PC-9 (cell line): ENCODE measurements around the gene LRCH3. TPM values are rescaled to one million over a fixed set of nuclear protein-coding genes. Genes with fewer than 3 reads are reported as not detected.

Experiments
- BruUV-seq: library from RNA; stranded (reverse); fragments of 400-500 nt; replicated peaks from 2 replicates; lab custom pipeline; 2021; lab: Mats Ljungman, UMichigan
- CTCF ChIA-PET: fragments of 300-600 bp; sonication (Branson Sonifier 250); formaldehyde crosslinking; loops from one replicate; lab custom pipeline; 2022; ENCODE audit warnings: antibody characterized with exemption; lab: Charles Lee
- POLR2A ChIA-PET: fragments of 300-600 bp; sonication (Branson Sonifier 250); formaldehyde crosslinking; loops from one replicate; lab custom pipeline; 2022; ENCODE audit warnings: antibody characterized with exemption; ENCODE audit not compliant: unreplicated experiment; lab: Charles Lee
- DNase-seq, 2 experiments: peaks; one replicate each; pipeline versions ENCODE4 v3.0.0 to v3.0.0-alpha.2; 2015 to 2022; ENCODE audit warnings: mixed read lengths in 1 of 2
- H2AFZ ChIP-seq: fragments of 200-600 bp; sonication (generic); 2 replicates; pipeline ENCODE4 v1.8.1; 2017; ENCODE audit warnings: antibody characterized with exemption
- H3F3A ChIP-seq: fragments of 200-600 bp; sonication (generic); 2 replicates; pipeline ENCODE4 v1.8.1; 2017; ENCODE audit warnings: antibody characterized with exemption, mild to moderate bottlenecking, low read depth; ENCODE audit not compliant: insufficient read depth
- H3K27ac ChIP-seq: fragments of 200-600 bp; sonication (generic); 2 replicates; pipeline ENCODE4 v1.6.1; 2016; ENCODE audit warnings: mixed run types
- H3K27me3 ChIP-seq: fragments of 200-600 bp; sonication (generic); 2 replicates; pipeline ENCODE4 v1.6.1; 2016; ENCODE audit warnings: low read depth, mixed run types; ENCODE audit not compliant: insufficient read depth
- H3K36me3 ChIP-seq: fragments of 200-600 bp; sonication (generic); 2 replicates; pipeline ENCODE4 v1.6.1; 2016; ENCODE audit warnings: low read depth, mixed run types
- H3K4me1 ChIP-seq: fragments of 200-600 bp; sonication (generic); replicated peaks from 2 replicates; pipeline ENCODE4 v1.6.1; 2016; ENCODE audit warnings: mixed run types; ENCODE audit not compliant: insufficient read depth
- H3K4me2 ChIP-seq: fragments of 200-600 bp; sonication (generic); 2 replicates; pipeline ENCODE4 v1.6.1; 2017; ENCODE audit warnings: mixed run types
- H3K4me3 ChIP-seq: fragments of 200-600 bp; sonication (generic); 2 replicates; pipeline ENCODE4 v1.6.1; 2016; ENCODE audit warnings: mixed run types
- H3K79me2 ChIP-seq: fragments of 200-600 bp; sonication (generic); 2 replicates; pipeline ENCODE4 v1.6.1; 2017; ENCODE audit warnings: low read depth, mixed run types
- H3K9me2 ChIP-seq: fragments of 200-600 bp; sonication (generic); 2 replicates; pipeline ENCODE4 v1.8.1; 2017; ENCODE audit warnings: mild to moderate bottlenecking; ENCODE audit not compliant: insufficient read depth
- H3K9me3 ChIP-seq: fragments of 200-600 bp; sonication (generic); 2 replicates; pipeline ENCODE4 v1.8.1; 2016; ENCODE audit warnings: low read depth; ENCODE audit not compliant: insufficient read depth
- H4K20me1 ChIP-seq: fragments of 200-600 bp; sonication (generic); 2 replicates; pipeline ENCODE4 v1.8.1; 2017; ENCODE audit not compliant: insufficient read depth
- EZH2 ChIP-seq: fragments of 200-600 bp; sonication (generic); IDR thresholded peaks from 2 replicates; pipeline ENCODE4 v1.8.0; 2017; ENCODE audit warnings: antibody characterized with exemption, low read depth
- intact Hi-C: fragments of 100-400 bp; cut with micrococcal nuclease; formaldehyde crosslinking; loops from one replicate; pipeline ENCODE4 v1.10.0; 2022; ENCODE audit not compliant: unreplicated experiment
- total RNA-seq: library from RNA; stranded (reverse); gene quantifications from 2 replicates; pipeline ENCODE4 v1.2.3, GENCODE V29; 2021
- TF ChIP-seq, protein P1 (sequence below): fragments of 200-600 bp; sonication (generic); conservative IDR thresholded peaks from 2 replicates; pipeline ENCODE4 v1.6.1; 2017; ENCODE audit warnings: mixed run types, antibody characterized with exemption, mild to moderate bottlenecking, moderate library complexity

LRCH3 gene
- total RNA-seq, 1 experiment from 2014 or later = 51.9 TPM

DNA sequence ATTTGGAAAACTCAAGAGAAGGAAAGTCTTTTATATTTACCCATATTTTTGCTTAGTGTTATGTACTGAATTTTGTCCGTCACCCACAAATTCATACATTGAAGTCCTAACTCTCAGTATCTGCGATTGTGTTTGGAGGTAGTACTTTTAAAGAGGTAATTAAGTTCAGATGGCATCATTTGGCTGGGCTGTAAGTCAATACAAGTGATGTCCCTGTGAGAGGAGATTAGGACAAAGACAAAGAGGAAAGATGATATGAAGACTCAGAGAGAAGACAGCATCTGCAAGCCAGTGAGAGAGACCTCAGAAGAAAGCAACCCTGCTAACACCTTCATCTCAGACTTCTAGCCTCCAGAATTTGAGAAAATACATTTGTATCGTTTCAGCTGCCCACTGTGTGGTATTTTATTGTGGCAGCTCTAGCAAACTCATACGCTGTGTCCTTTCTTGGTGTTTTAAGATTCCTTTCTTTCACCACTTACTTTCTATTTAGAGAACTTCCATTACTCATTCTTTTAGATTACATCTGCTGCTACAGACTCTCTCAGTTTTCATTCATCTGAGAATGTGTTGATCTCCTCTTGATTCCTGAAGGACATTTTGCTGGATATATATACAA, 17.0 kb downstream of the LRCH3 start:
- no peaks in the 10 kb centered on the region; the same call in none of the 2 replicates for H3F3A ChIP-seq
- no peak for DNase-seq
- no peak overlapping the region for H3K4me3 ChIP-seq
- no TSS peak for BruUV-seq
- no peaks in the 10 kb centered on the region; the same call in 1 of the 2 replicates for H3K4me1 ChIP-seq
- TF ChIP-seq, protein P1, sequence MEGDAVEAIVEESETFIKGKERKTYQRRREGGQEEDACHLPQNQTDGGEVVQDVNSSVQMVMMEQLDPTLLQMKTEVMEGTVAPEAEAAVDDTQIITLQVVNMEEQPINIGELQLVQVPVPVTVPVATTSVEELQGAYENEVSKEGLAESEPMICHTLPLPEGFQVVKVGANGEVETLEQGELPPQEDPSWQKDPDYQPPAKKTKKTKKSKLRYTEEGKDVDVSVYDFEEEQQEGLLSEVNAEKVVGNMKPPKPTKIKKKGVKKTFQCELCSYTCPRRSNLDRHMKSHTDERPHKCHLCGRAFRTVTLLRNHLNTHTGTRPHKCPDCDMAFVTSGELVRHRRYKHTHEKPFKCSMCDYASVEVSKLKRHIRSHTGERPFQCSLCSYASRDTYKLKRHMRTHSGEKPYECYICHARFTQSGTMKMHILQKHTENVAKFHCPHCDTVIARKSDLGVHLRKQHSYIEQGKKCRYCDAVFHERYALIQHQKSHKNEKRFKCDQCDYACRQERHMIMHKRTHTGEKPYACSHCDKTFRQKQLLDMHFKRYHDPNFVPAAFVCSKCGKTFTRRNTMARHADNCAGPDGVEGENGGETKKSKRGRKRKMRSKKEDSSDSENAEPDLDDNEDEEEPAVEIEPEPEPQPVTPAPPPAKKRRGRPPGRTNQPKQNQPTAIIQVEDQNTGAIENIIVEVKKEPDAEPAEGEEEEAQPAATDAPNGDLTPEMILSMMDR = no peak
- TF ChIP-seq EZH2 = no peak
- ChIA-PET CTCF (no interaction called here), POLR2A (interaction anchor here (0.7 kb wide), 1 partner anchor 1441 kb away, joined by 4 read pairs; no protein-coding TSS in a partner anchor)
- H3K9me2 ChIP-seq = no peaks in the 10 kb centered on the region; the same call in 1 of the 2 replicates
- H2AFZ ChIP-seq = no peak overlapping the region
- peaks cover 28% of the 10 kb centered on the region for H4K20me1 ChIP-seq
- H3K27ac ChIP-seq = peak overlapping the region; percentile 3; the same call in 1 of the 2 replicates
- no peaks in the 10 kb centered on the region for H3K27me3 ChIP-seq
- H3K79me2 ChIP-seq = peaks cover 90% of the 10 kb centered on the region
- no peak overlapping the region for H3K4me2 ChIP-seq
- H3K36me3 ChIP-seq = peaks cover 7% of the 10 kb centered on the region; the same call in 1 of the 2 replicates
- intact Hi-C loops = no loop called here
- H3K9me3 ChIP-seq = no peaks in the 10 kb centered on the region

DNA sequence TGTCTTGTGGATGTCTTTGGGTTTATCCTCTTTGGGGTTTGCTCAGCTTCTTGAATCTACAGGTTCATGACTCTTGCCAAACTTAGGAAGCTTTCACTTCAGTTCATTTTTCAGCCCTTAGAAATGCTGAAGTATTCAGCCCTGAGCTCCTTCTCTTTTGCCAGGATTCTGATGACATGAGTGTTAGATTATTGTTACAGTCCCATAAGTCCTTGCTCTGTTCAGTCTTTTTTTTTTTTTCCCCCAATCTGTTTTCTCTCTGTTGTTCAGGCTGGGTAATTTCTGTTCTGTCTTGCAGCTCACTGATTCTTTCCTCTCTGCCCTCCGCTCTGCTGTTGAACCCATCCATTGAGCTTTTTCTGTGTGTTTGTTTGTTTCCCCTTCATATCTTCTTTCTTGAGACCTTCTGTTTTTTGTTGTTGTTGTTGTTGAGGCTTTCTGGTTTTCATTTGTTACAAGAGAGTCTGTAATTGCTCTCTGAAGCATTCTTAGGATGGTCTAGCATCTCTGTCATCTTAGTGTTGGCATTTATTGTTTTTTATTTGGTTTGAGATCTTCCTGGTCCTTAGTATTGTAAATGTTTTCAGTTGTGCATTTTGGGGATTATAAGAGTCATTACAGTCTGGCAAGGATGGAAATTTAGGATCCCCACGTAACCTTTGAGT, 18.4 kb downstream of the LRCH3 start:
- Histone ChIP-seq H3K4me2 (no peak overlapping the region), H3K79me2 (peaks cover 88% of the 10 kb centered on the region), H3F3A (no peaks in the 10 kb centered on the region; the same call in none of the 2 replicates), H3K9me2 (no peaks in the 10 kb centered on the region; the same call in 1 of the 2 replicates), H3K9me3 (no peaks in the 10 kb centered on the region), H4K20me1 (peaks cover 18% of the 10 kb centered on the region; the same call in 1 of the 2 replicates), H3K4me3 (no peak overlapping the region), H2AFZ (no peak overlapping the region), H3K36me3 (peaks cover 7% of the 10 kb centered on the region; the same call in 1 of the 2 replicates), H3K27ac (no peak overlapping the region), H3K4me1 (no peaks in the 10 kb centered on the region; the same call in 1 of the 2 replicates), H3K27me3 (no peaks in the 10 kb centered on the region)
- ChIA-PET CTCF (interaction anchor here (0.7 kb wide), 1 partner anchor 14 kb away, joined by 6 read pairs; no protein-coding TSS in a partner anchor), POLR2A (no interaction called here)
- DNase-seq = no peak
- intact Hi-C loops = no loop called here
- no peak for TF ChIP-seq EZH2
- TF ChIP-seq, protein P1 = no peak
- BruUV-seq = no TSS peak

DNA sequence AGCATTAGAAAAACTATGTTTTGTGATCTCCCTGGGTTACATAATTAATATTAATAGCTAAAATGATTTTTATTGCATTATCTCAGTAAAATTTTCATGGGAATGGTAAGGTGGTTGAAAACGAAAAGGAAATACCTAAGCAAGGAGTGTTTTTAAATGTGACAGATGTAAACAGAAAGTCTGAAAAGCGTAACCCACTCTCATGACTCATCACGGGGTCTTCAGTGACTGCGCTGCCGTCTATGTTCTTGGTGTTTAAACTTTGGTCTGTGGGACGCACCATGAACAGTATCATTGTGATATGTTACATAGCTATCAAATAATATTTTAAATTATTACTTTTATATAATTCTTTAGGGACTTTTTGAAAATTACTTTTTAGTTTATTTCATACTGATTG, 19.8 kb downstream of the LRCH3 start:
- TF ChIP-seq EZH2 = no peak
- TF ChIP-seq, protein P1 = no peak
- no peak overlapping the region for H2AFZ ChIP-seq
- no TSS peak for BruUV-seq
- ChIA-PET CTCF (no interaction called here), POLR2A (no interaction called here)
- H4K20me1 ChIP-seq = peaks cover 18% of the 10 kb centered on the region
- no peak overlapping the region for H3K27ac ChIP-seq
- no peak overlapping the region for H3K4me2 ChIP-seq
- no peaks in the 10 kb centered on the region for H3K27me3 ChIP-seq
- H3K79me2 ChIP-seq = peaks cover 82% of the 10 kb centered on the region
- intact Hi-C loops = no loop called here
- no peaks in the 10 kb centered on the region; the same call in 1 of the 2 replicates for H3K9me2 ChIP-seq
- H3F3A ChIP-seq = peaks cover 5% of the 10 kb centered on the region
- no peaks in the 10 kb centered on the region for H3K9me3 ChIP-seq
- H3K4me3 ChIP-seq = no peak overlapping the region
- H3K4me1 ChIP-seq = no peaks in the 10 kb centered on the region; the same call in 1 of the 2 replicates
- peaks cover 7% of the 10 kb centered on the region; the same call in 1 of the 2 replicates for H3K36me3 ChIP-seq
- peak in 1 of 2 experiments; percentile 22 for DNase-seq
